ENCODE measurements around the gene CHD1L.

DNA sequence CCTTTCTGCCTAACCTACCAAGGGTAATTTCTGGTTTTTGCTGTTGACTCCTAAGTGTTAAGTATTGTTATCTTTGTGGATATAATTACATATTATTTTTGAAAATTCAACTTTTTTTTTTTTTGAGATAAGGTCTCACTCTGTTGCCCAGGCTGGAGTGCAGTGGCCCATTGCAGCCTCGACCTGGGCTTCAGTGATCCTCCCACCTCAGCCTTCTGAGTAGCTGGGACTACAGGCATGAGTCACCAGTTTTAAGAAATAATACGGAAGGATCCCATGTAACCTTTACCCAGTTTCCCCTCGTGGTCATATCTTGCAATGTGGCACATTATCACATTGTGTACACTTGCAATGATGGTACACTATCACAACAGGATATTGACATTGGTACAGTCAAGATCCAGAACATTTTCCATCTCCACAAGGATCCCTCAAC, 3.1 kb downstream of the CHD1L start:
- TF ChIP-seq, protein P1, sequence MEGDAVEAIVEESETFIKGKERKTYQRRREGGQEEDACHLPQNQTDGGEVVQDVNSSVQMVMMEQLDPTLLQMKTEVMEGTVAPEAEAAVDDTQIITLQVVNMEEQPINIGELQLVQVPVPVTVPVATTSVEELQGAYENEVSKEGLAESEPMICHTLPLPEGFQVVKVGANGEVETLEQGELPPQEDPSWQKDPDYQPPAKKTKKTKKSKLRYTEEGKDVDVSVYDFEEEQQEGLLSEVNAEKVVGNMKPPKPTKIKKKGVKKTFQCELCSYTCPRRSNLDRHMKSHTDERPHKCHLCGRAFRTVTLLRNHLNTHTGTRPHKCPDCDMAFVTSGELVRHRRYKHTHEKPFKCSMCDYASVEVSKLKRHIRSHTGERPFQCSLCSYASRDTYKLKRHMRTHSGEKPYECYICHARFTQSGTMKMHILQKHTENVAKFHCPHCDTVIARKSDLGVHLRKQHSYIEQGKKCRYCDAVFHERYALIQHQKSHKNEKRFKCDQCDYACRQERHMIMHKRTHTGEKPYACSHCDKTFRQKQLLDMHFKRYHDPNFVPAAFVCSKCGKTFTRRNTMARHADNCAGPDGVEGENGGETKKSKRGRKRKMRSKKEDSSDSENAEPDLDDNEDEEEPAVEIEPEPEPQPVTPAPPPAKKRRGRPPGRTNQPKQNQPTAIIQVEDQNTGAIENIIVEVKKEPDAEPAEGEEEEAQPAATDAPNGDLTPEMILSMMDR (IDR thresholded peaks at IDR 0.05) = no peak
- TF ChIP-seq POLR2A (IDR thresholded peaks at IDR 0.05) = no peak
